WTC11 (cell line): ENCODE measurements around the gene SLC5A12. TPM values are rescaled to one million over a fixed set of nuclear protein-coding genes. Genes with fewer than 3 reads are reported as not detected.

Source experiments
- ATAC-seq: fragments of 200-7000 bp; cut with Tn5 transposase; 2 replicates; pipeline ENCODE4 v1.10.0; 2021; ENCODE audit warnings: mild to moderate bottlenecking, moderate library complexity
- CTCF ChIA-PET: fragments of 300-600 bp; sonication (Branson Sonifier 250); formaldehyde crosslinking; loops from one replicate; lab custom pipeline; 2021; ENCODE audit warnings: antibody characterized with exemption; lab: Charles Lee
- POLR2A ChIA-PET: fragments of 350-600 bp; sonication (Branson Sonifier 250); formaldehyde crosslinking; loops from one replicate; lab custom pipeline; 2021; ENCODE audit warnings: antibody characterized with exemption; lab: Charles Lee
- DNase-seq: peaks from one replicate; pipeline ENCODE4 v3.0.0; 2021; ENCODE audit warnings: low spot score
- H3K27ac Mint-ChIP-seq: 2 replicates; pipeline ENCODE4 v1.8.0; 2021; ENCODE audit warnings: mixed read lengths
- H3K27me3 Mint-ChIP-seq: 2 replicates; pipeline ENCODE4 v1.8.0; 2021; ENCODE audit warnings: low read depth, mild to moderate bottlenecking, moderate library complexity, mixed read lengths
- H3K36me3 Mint-ChIP-seq: 2 replicates; pipeline ENCODE4 v1.8.0; 2021; ENCODE audit warnings: mixed read lengths
- H3K4me1 Mint-ChIP-seq: 2 replicates; pipeline ENCODE4 v1.8.0; 2022; ENCODE audit warnings: mixed read lengths
- H3K4me3 Mint-ChIP-seq: 2 replicates; pipeline ENCODE4 v1.8.0; 2021; ENCODE audit warnings: mild to moderate bottlenecking, moderate library complexity, mixed read lengths
- H3K9me3 Mint-ChIP-seq: 2 replicates; pipeline ENCODE4 v1.8.0; 2021; ENCODE audit warnings: mixed read lengths
- AFF4 ChIP-seq: sonication (generic); formaldehyde crosslinking; IDR thresholded peaks from 2 replicates; pipeline ENCODE4 v1.8.1; 2023; ENCODE audit warnings: mild to moderate bottlenecking, missing genetic modification reagents, borderline replicate concordance
- ARID4B ChIP-seq: sonication (generic); formaldehyde crosslinking; IDR thresholded peaks from 2 replicates; pipeline ENCODE4 v1.8.0; 2023; ENCODE audit warnings: missing genetic modification reagents, mild to moderate bottlenecking, borderline replicate concordance
- E2F5 ChIP-seq: sonication (generic); formaldehyde crosslinking; IDR thresholded peaks from 2 replicates; pipeline ENCODE4 v1.8.1; 2022; ENCODE audit warnings: mild to moderate bottlenecking, moderate library complexity, missing genetic modification reagents
- GTF2I ChIP-seq: fragments of 250-450 bp; sonication (Bioruptor Pico); conservative IDR thresholded peaks from 2 replicates; pipeline ENCODE4 v1.4.0; 2021; ENCODE audit warnings: mild to moderate bottlenecking
- IRF1 ChIP-seq: sonication (generic); formaldehyde crosslinking; IDR thresholded peaks from 2 replicates; pipeline ENCODE4 v1.8.0; 2023; ENCODE audit warnings: missing genetic modification reagents
- MLX ChIP-seq: sonication (generic); formaldehyde crosslinking; IDR thresholded peaks from 2 replicates; pipeline ENCODE4 v1.8.1; 2023; ENCODE audit warnings: mild to moderate bottlenecking, missing genetic modification reagents, moderate library complexity
- MYBL2 ChIP-seq: sonication (generic); formaldehyde crosslinking; IDR thresholded peaks from 2 replicates; pipeline ENCODE4 v1.8.1; 2023; ENCODE audit warnings: mild to moderate bottlenecking, moderate library complexity, missing genetic modification reagents
- NR2C2 ChIP-seq: sonication (generic); formaldehyde crosslinking; IDR thresholded peaks from 2 replicates; pipeline ENCODE4 v1.8.0; 2022; ENCODE audit warnings: mild to moderate bottlenecking, missing genetic modification reagents
- PRDM15 ChIP-seq: sonication (generic); formaldehyde crosslinking; IDR thresholded peaks from 2 replicates; pipeline ENCODE4 v1.8.0; 2022; ENCODE audit warnings: missing genetic modification reagents
- PRRX2 ChIP-seq: fragments of 250-450 bp; sonication (Bioruptor Pico); IDR thresholded peaks from 2 replicates; pipeline ENCODE4 v1.8.0; 2021; ENCODE audit warnings: mild to moderate bottlenecking
- SMAD3 ChIP-seq: sonication (generic); formaldehyde crosslinking; IDR thresholded peaks from 2 replicates; pipeline ENCODE4 v1.8.0; 2022; ENCODE audit warnings: missing genetic modification reagents, mild to moderate bottlenecking, borderline replicate concordance
- SOX15 ChIP-seq: fragments of 250-450 bp; sonication (Bioruptor Pico); IDR thresholded peaks from 2 replicates; pipeline ENCODE4 v1.9.0; 2021; ENCODE audit warnings: mild to moderate bottlenecking
- TEAD4 ChIP-seq: sonication (generic); formaldehyde crosslinking; IDR thresholded peaks from 2 replicates; pipeline ENCODE4 v1.8.0; 2022; ENCODE audit warnings: mild to moderate bottlenecking, missing genetic modification reagents
- TP53 ChIP-seq: sonication (generic); formaldehyde crosslinking; IDR thresholded peaks from 2 replicates; pipeline ENCODE4 v1.8.1; 2023; ENCODE audit warnings: mild to moderate bottlenecking, missing genetic modification reagents
- USF1 ChIP-seq: sonication (generic); formaldehyde crosslinking; IDR thresholded peaks from 2 replicates; pipeline ENCODE4 v1.8.0; 2022; ENCODE audit warnings: mild to moderate bottlenecking, missing genetic modification reagents
- USF2 ChIP-seq: sonication (generic); formaldehyde crosslinking; IDR thresholded peaks from 2 replicates; pipeline ENCODE4 v1.8.1; 2023; ENCODE audit warnings: mild to moderate bottlenecking, missing genetic modification reagents, moderate library complexity
- ZMAT4 ChIP-seq: fragments of 250-450 bp; sonication (Bioruptor Pico); IDR thresholded peaks from 2 replicates; pipeline ENCODE4 v1.9.0; 2021; ENCODE audit warnings: mild to moderate bottlenecking
- ZNF138 ChIP-seq: sonication (generic); formaldehyde crosslinking; conservative IDR thresholded peaks from 2 replicates; pipeline ENCODE4 v1.8.1; 2022; ENCODE audit warnings: mild to moderate bottlenecking, moderate library complexity, missing genetic modification reagents
- ZNF219 ChIP-seq: sonication (generic); formaldehyde crosslinking; IDR thresholded peaks from 2 replicates; pipeline ENCODE4 v1.8.0; 2023; ENCODE audit warnings: missing genetic modification reagents, mild to moderate bottlenecking, borderline replicate concordance
- ZNF232 ChIP-seq: sonication (generic); formaldehyde crosslinking; IDR thresholded peaks from 2 replicates; pipeline ENCODE4 v1.8.0; 2022; ENCODE audit warnings: mild to moderate bottlenecking, missing genetic modification reagents
- total RNA-seq: library from RNA; stranded (reverse); gene quantifications from 3 replicates; pipeline ENCODE4 v1.2.3, GENCODE V29; 2021

The SLC5A12 gene
- total RNA-seq, 1 experiment from 2014 or later, result 1.9 TPM

GRCh38 chr11:26712497-26712896 lies 9.4 kb downstream of the SLC5A12 start:
- no peaks in the 10 kb centered on the region for H3K27me3 Mint-ChIP-seq
- H3K9me3 Mint-ChIP-seq, result no peaks in the 10 kb centered on the region
- no peak overlapping the region for H3K4me3 Mint-ChIP-seq
- H3K4me1 Mint-ChIP-seq, result no peaks in the 10 kb centered on the region
- CTCF ChIA-PET, result interaction anchor here (0.6 kb wide), 1 partner anchor 587 kb away, joined by 3 read pairs; no protein-coding TSS in a partner anchor
- DNase-seq (no peak), ATAC-seq (no peak)
- TF ChIP-seq MLX (CRISPR knock-in tag) (no peak), IRF1 (CRISPR knock-in tag) (no peak), ZNF219 (CRISPR knock-in tag) (no peak), USF2 (no peak), AFF4 (CRISPR knock-in tag) (no peak), NR2C2 (CRISPR knock-in tag) (no peak), SOX15 (CRISPR knock-in tag) (no peak), TP53 (CRISPR knock-in tag) (no peak), PRRX2 (no peak), GTF2I (CRISPR knock-in tag) (no peak), E2F5 (CRISPR knock-in tag) (no peak), USF1 (CRISPR knock-in tag) (no peak), MYBL2 (CRISPR knock-in tag) (no peak), ZMAT4 (CRISPR knock-in tag) (no peak), ZNF138 (no peak), PRDM15 (no peak), TEAD4 (CRISPR knock-in tag) (no peak), ARID4B (CRISPR knock-in tag) (no peak), SMAD3 (CRISPR knock-in tag) (no peak), ZNF232 (CRISPR knock-in tag) (no peak)
- no peaks in the 10 kb centered on the region for H3K36me3 Mint-ChIP-seq
- H3K27ac Mint-ChIP-seq, result no peak overlapping the region
- POLR2A ChIA-PET, result no interaction called here
